GM12891 (cell line): ENCODE data around the gene KANSL1.

Source experiments
- PAX5 ChIP-seq: IDR thresholded peaks from 2 replicates; pipeline ENCODE4 v1.6.1; 2011; ENCODE audit warnings: low read length, moderate library complexity, mild to moderate bottlenecking; ENCODE audit not compliant: insufficient read depth, severe bottlenecking
- POLR2A ChIP-seq: IDR thresholded peaks from 2 replicates; pipeline ENCODE4 v1.6.1; 2011; ENCODE audit warnings: low read depth, low read length, control low read depth
- POLR2AphosphoS5 ChIP-seq: IDR thresholded peaks from 2 replicates; pipeline ENCODE4 v1.6.1; 2011; ENCODE audit warnings: low read depth, low read length, control low read depth
- SPI1 ChIP-seq: IDR thresholded peaks from 2 replicates; pipeline ENCODE4 v1.6.1; 2011; ENCODE audit warnings: low read depth, low read length, control low read depth
- TAF1 ChIP-seq: IDR thresholded peaks from 2 replicates; pipeline ENCODE4 v1.6.1; 2011; ENCODE audit warnings: low read depth, low read length, control low read depth

DNA sequence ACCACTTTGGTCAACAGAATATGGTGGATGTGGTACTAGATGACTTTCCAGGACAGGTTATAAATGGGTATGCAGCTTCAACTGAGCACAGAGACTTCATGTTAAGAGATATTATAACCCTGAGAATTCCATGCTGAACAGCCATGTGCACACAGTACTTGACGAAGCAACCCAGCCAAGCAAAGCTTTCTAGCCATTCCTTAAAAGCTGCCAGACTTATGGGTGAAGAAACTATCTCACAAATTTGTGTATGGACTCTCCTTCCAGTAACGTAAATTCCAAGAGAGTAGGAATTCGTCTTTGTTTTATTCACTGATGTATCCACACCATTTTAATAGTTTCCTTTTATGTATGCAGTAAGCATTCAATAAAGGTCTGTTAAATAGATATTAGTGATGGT, 76.1 kb downstream of the KANSL1 start:
- no peak for TF ChIP-seq POLR2AphosphoS5
- TF ChIP-seq POLR2A: no peak
- no peak for TF ChIP-seq TAF1
- no peak for TF ChIP-seq SPI1
- no peak for TF ChIP-seq PAX5
